Stimulated activated CD4-positive, alpha-beta T cell treated with anti-CD3 and anti-CD28 coated beads, Interleukin-15, amount 100 ng/mL, for 48 hours (primary cell): ENCODE data around the gene PMM2.
"Not testable (repeated sequence)": the region's sequence is repeated elsewhere in the genome, so short reads cannot be mapped to it uniquely, and the experiment has no call there.

ENCODE experiments used
- DNase-seq, 2 donors: peaks; one replicate each; pipeline ENCODE4 v3.0.0-alpha.2; 2020; ENCODE audit warnings: low read depth in 2 of 2

Gene PMM2

GRCh38 chr16:8797364-8798173 lies at the start of gene PMM2, which contains the start of gene TMEM186:
Gene PMM2 (plus strand): TSS chr16:8797839. CDS start chr16:8797883, 44 bp downstream.
Gene TMEM186 (minus strand): TSS chr16:8797639. CDS start chr16:8797614, 25 bp downstream.
- peak; percentile 93 for DNase-seq

GRCh38 chr16:8748944-8749343 lies 48.7 kb upstream of the PMM2 start:
- not testable (repeated sequence) for DNase-seq

GRCh38 chr16:8751481-8752311 lies 45.9 kb upstream of the PMM2 start:
- no peak for DNase-seq

GRCh38 chr16:8752706-8753105 lies 44.9 kb upstream of the PMM2 start:
- no peak for DNase-seq

- DNase-seq, result no peak
Observed at GRCh38 chr16:8753416-8754054, 44.1 kb upstream of the PMM2 start.

GRCh38 chr16:8756755-8757154 lies 40.9 kb upstream of the PMM2 start:
- no peak for DNase-seq

GRCh38 chr16:8758022-8758421 lies 39.6 kb upstream of the PMM2 start:
- DNase-seq, result no peak

- DNase-seq, result no peak
Observed at GRCh38 chr16:8760021-8760420, 37.6 kb upstream of the PMM2 start.

GRCh38 chr16:8761078-8761477 lies 36.6 kb upstream of the PMM2 start:
- DNase-seq, result no peak

GRCh38 chr16:8762254-8762653 lies 35.4 kb upstream of the PMM2 start:
- DNase-seq, result no peak

GRCh38 chr16:8763083-8763482 lies 34.6 kb upstream of the PMM2 start:
- no peak for DNase-seq

GRCh38 chr16:8763899-8764298 lies 33.7 kb upstream of the PMM2 start:
- DNase-seq, result no peak

- DNase-seq, result no peak
Observed at GRCh38 chr16:8764525-8765250, 33.0 kb upstream of the PMM2 start.

- no peak for DNase-seq
Observed at GRCh38 chr16:8767176-8767575, 30.5 kb upstream of the PMM2 start.

GRCh38 chr16:8768283-8768682 lies 29.4 kb upstream of the PMM2 start:
- DNase-seq, result no peak

- no peak for DNase-seq
Observed at GRCh38 chr16:8768692-8769091, 28.9 kb upstream of the PMM2 start.

- DNase-seq, result no peak
Observed at GRCh38 chr16:8773537-8773936, 24.1 kb upstream of the PMM2 start.

GRCh38 chr16:8774208-8774607 lies 23.4 kb upstream of the PMM2 start:
- no peak for DNase-seq

GRCh38 chr16:8775359-8775758 lies 22.3 kb upstream of the PMM2 start:
- DNase-seq, result no peak

- DNase-seq, result no peak
Observed at GRCh38 chr16:8776129-8776584, 21.5 kb upstream of the PMM2 start.

GRCh38 chr16:8777217-8777616 lies 20.4 kb upstream of the PMM2 start:
- no peak for DNase-seq

GRCh38 chr16:8781797-8782196 lies 15.8 kb upstream of the PMM2 start:
- DNase-seq, result no peak
